ENCODE measurements around the gene F2RL1.

DNA sequence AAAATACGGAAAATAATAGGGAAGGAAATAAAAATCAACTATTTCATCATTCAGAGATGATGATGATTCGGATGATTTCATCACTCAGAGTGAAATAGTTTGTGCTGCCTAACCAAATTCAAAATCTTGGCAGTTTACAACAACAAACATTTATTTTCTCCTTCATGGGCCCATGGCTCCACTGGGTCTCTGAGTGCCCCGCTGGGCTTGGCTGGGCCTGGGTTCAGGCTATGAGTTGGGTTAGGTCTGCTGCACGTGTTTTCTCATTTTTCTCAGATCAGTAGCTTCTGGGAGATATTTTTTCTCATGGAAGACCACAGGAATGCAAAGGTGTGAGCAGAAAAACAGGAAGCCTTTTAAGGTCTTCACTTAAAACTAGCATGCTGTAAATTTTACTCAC is 24.0 kb upstream of the F2RL1 start:
- TF ChIP-seq POLR2AphosphoS5 (IDR thresholded peaks at IDR 0.05): no peak
- TF ChIP-seq, protein P1, sequence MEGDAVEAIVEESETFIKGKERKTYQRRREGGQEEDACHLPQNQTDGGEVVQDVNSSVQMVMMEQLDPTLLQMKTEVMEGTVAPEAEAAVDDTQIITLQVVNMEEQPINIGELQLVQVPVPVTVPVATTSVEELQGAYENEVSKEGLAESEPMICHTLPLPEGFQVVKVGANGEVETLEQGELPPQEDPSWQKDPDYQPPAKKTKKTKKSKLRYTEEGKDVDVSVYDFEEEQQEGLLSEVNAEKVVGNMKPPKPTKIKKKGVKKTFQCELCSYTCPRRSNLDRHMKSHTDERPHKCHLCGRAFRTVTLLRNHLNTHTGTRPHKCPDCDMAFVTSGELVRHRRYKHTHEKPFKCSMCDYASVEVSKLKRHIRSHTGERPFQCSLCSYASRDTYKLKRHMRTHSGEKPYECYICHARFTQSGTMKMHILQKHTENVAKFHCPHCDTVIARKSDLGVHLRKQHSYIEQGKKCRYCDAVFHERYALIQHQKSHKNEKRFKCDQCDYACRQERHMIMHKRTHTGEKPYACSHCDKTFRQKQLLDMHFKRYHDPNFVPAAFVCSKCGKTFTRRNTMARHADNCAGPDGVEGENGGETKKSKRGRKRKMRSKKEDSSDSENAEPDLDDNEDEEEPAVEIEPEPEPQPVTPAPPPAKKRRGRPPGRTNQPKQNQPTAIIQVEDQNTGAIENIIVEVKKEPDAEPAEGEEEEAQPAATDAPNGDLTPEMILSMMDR (IDR thresholded peaks at IDR 0.05; ENCODE audit: poor library complexity, severe bottlenecking): no peak
- no peak for TF ChIP-seq EZH2 (IDR thresholded peaks at IDR 0.05; ENCODE audit: borderline replicate concordance, insufficient read depth, low read length, poor library complexity, severe bottlenecking)
- TF ChIP-seq MXI1 (conservative IDR thresholded peaks at IDR 0.05; ENCODE audit: poor library complexity, severe bottlenecking): no peak
- no peak for TF ChIP-seq RAD21 (conservative IDR thresholded peaks at IDR 0.05)
- no peak for TF ChIP-seq EP300 (conservative IDR thresholded peaks at IDR 0.05; ENCODE audit: poor library complexity, severe bottlenecking)
- TF ChIP-seq TAF1 (IDR thresholded peaks at IDR 0.05; ENCODE audit: low read depth): no peak
- no peak for TF ChIP-seq SMC3 (conservative IDR thresholded peaks at IDR 0.05; ENCODE audit: poor library complexity)
- TF ChIP-seq, protein P2, sequence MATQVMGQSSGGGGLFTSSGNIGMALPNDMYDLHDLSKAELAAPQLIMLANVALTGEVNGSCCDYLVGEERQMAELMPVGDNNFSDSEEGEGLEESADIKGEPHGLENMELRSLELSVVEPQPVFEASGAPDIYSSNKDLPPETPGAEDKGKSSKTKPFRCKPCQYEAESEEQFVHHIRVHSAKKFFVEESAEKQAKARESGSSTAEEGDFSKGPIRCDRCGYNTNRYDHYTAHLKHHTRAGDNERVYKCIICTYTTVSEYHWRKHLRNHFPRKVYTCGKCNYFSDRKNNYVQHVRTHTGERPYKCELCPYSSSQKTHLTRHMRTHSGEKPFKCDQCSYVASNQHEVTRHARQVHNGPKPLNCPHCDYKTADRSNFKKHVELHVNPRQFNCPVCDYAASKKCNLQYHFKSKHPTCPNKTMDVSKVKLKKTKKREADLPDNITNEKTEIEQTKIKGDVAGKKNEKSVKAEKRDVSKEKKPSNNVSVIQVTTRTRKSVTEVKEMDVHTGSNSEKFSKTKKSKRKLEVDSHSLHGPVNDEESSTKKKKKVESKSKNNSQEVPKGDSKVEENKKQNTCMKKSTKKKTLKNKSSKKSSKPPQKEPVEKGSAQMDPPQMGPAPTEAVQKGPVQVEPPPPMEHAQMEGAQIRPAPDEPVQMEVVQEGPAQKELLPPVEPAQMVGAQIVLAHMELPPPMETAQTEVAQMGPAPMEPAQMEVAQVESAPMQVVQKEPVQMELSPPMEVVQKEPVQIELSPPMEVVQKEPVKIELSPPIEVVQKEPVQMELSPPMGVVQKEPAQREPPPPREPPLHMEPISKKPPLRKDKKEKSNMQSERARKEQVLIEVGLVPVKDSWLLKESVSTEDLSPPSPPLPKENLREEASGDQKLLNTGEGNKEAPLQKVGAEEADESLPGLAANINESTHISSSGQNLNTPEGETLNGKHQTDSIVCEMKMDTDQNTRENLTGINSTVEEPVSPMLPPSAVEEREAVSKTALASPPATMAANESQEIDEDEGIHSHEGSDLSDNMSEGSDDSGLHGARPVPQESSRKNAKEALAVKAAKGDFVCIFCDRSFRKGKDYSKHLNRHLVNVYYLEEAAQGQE (IDR thresholded peaks at IDR 0.05; ENCODE audit: borderline replicate concordance): no peak

Measured in neural cell (in vitro differentiated cells).